ENCODE measurements around the gene SOD3.

- no peak for TF ChIP-seq EZH2 (IDR thresholded peaks at IDR 0.05; ENCODE audit: borderline replicate concordance, low read length)
- TF ChIP-seq CTCF (IDR thresholded peaks at IDR 0.05; ENCODE audit: low read length) = no peak
Observed at GRCh38 chr4:24794480-24794879, 893 bp upstream of the SOD3 start.

Measured in OCI-LY1 (cell line).